ENCODE results near the gene FBXO41. TPM values are rescaled to one million over a fixed set of nuclear protein-coding genes. Genes with fewer than 3 reads are reported as not detected.

Gene FBXO41
- total RNA-seq, 1 experiment from 2014 or later, result 4.4 TPM

DNA sequence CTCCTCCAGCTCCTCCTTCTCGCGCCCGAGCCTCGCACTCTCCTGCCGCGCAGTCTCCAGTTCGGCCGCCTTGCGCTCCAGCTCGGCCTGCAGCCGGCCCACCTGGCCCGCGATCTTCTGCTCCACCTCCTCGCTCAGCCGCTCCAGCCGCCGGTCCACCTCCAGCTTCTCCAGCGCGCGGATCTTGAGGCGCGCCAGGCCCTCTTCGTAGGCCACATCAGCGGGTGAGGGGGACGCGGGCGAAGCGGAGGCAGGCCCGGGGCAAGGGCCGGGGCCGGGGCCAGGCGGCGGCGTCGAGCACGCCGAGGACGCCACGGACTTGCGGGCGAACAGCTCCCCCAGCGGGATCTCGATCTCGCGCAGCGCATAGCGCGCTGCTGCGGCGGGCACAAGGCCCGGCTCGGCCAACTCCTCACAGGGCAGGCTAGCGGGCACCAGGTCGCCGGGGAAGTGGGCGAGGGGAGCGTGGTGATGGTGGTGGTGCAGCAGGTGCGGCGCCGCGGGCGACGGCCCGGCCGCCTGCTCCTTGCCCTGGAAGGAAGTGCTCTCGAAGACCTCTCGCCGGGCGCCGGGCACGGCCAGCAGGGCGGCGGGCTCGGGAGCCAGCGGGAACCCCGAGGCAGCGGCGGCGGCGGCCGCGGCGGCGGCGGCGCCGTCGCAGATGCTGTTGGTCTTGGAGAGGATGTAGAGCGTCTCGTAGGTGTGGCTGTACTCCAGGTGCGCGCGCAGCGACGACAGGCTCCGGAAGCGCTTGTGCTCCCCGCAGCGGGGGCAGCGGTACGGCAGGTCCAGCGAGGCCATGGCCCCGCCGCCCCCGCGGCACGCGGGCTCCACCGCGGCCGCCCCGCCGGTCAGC lies 15.2 kb downstream of the FBXO41 start:
- no peak overlapping the region for H3K27ac Mint-ChIP-seq (ENCODE audit: low read depth, unreplicated experiment)
- CTCF ChIA-PET, result interaction anchor here (0.6 to 1.1 kb wide), 3 partner anchors 10 to 378 kb away, joined by 3 read pairs; no protein-coding TSS in a partner anchor
- no peaks in the 10 kb centered on the region for H3K9me3 Mint-ChIP-seq (ENCODE audit: unreplicated experiment)
- no peak overlapping the region for H3K4me3 Mint-ChIP-seq (ENCODE audit: unreplicated experiment)
- H3K27me3 Mint-ChIP-seq (ENCODE audit: insufficient read depth, unreplicated experiment), result peaks cover 20% of the 10 kb centered on the region
- TF ChIP-seq CTCF (IDR thresholded peaks at IDR 0.05; ENCODE audit: unreplicated experiment), result no peak
- H3K4me1 Mint-ChIP-seq (ENCODE audit: insufficient read depth, unreplicated experiment), result peaks cover 6% of the 10 kb centered on the region
- no peaks in the 10 kb centered on the region for H3K36me3 Mint-ChIP-seq (ENCODE audit: insufficient read depth, unreplicated experiment)
- DNase-seq (ENCODE audit: unreplicated experiment), result no peak
- POLR2A ChIA-PET, result no interaction called here
- no TSS peak for BruUV-seq (replicated peaks)
- intact Hi-C loops (cut with micrococcal nuclease), result no loop called here

DNA sequence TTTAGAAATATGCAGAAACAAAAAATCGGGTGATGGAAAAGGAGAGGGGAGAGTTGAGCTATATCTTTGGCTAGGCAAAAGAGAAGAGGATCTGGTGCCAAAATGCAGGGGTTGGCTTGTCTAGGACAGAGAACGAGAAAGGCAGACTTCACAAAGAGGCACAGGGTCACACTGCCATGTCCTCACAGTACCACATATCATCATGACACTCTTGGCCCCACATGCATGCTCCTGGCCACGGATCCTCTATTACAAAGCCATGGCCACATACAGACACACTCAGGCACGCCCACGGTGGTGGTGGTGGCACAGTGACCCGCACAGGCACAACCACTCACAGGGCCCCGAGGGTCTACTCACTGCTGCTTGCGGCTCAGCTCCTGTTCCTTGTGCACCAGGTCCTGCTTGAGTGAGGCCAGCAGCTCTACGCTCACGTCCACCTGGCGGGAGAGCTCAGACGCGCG lies 15.9 kb downstream of the FBXO41 start:
- Mint-ChIP-seq H3K4me3 (ENCODE audit: unreplicated experiment) (peak overlapping the region; percentile 17), H3K36me3 (ENCODE audit: insufficient read depth, unreplicated experiment) (no peaks in the 10 kb centered on the region), H3K9me3 (ENCODE audit: unreplicated experiment) (no peaks in the 10 kb centered on the region), H3K27me3 (ENCODE audit: insufficient read depth, unreplicated experiment) (peaks cover 20% of the 10 kb centered on the region), H3K4me1 (ENCODE audit: insufficient read depth, unreplicated experiment) (peaks cover 6% of the 10 kb centered on the region), H3K27ac (ENCODE audit: low read depth, unreplicated experiment) (no peak overlapping the region)
- intact Hi-C loops (cut with micrococcal nuclease), result no loop called here
- ChIA-PET CTCF (interaction anchor here (0.6 to 1.2 kb wide), 4 partner anchors 21 to 379 kb away, joined by 3 read pairs; partner anchors contain the start of gene CCT7), POLR2A (no interaction called here)
- DNase-seq (ENCODE audit: unreplicated experiment), result no peak
- no TSS peak for BruUV-seq (replicated peaks)
- TF ChIP-seq CTCF (IDR thresholded peaks at IDR 0.05; ENCODE audit: unreplicated experiment), result no peak

- CTCF ChIA-PET, result interaction anchor here (0.6 to 0.9 kb wide), 3 partner anchors 10 to 102 kb away, joined by 3 read pairs; no protein-coding TSS in a partner anchor
Measured at GRCh38 chr2:73267008-73267407, 17.3 kb downstream of the FBXO41 start.

More at GRCh38 chr2:73267008-73267407, 17.3 kb downstream of the FBXO41 start:
- Mint-ChIP-seq H3K4me3 (ENCODE audit: unreplicated experiment) (no peak overlapping the region), H3K4me1 (ENCODE audit: insufficient read depth, unreplicated experiment) (peaks cover 6% of the 10 kb centered on the region), H3K9me3 (ENCODE audit: unreplicated experiment) (no peaks in the 10 kb centered on the region), H3K36me3 (ENCODE audit: insufficient read depth, unreplicated experiment) (no peaks in the 10 kb centered on the region), H3K27ac (ENCODE audit: low read depth, unreplicated experiment) (no peak overlapping the region), H3K27me3 (ENCODE audit: insufficient read depth, unreplicated experiment) (peaks cover 20% of the 10 kb centered on the region)
- no peak for TF ChIP-seq CTCF (IDR thresholded peaks at IDR 0.05; ENCODE audit: unreplicated experiment)
- intact Hi-C loops (cut with micrococcal nuclease), result no loop called here
- DNase-seq (ENCODE audit: unreplicated experiment), result no peak
- no TSS peak for BruUV-seq (replicated peaks)
- POLR2A ChIA-PET, result no interaction called here

All from MCF 10A (cell line).